IPS-18a (cell line): Measurements from ENCODE around the gene RNF212.
"Not testable (repeated sequence)": the region's sequence is repeated elsewhere in the genome, so short reads cannot be mapped to it uniquely, and the experiment has no call there.

ENCODE experiments used
- H3K27ac ChIP-seq: one replicate; pipeline ENCODE4 v1.5.1; 2013; ENCODE audit warnings: low read length
- H3K27me3 ChIP-seq: one replicate; pipeline ENCODE4 v1.6.1; 2013; ENCODE audit warnings: mild to moderate bottlenecking, low read length; ENCODE audit not compliant: control insufficient read depth, insufficient read depth
- H3K36me3 ChIP-seq: one replicate; pipeline ENCODE4 v1.6.1; 2013; ENCODE audit warnings: low read depth, low read length; ENCODE audit not compliant: control insufficient read depth
- H3K4me1 ChIP-seq: one replicate; pipeline ENCODE4 v1.6.1; 2013; ENCODE audit warnings: low read depth, low read length; ENCODE audit not compliant: control insufficient read depth
- H3K4me3 ChIP-seq: one replicate; pipeline ENCODE4 v1.5.1; 2013; ENCODE audit warnings: low read length
- H3K9ac ChIP-seq: one replicate; pipeline ENCODE4 v1.6.1; 2013; ENCODE audit warnings: mild to moderate bottlenecking, low read length, moderate library complexity
- H3K9me3 ChIP-seq: one replicate; pipeline ENCODE4 v1.6.1; 2013; ENCODE audit warnings: low read depth, low read length; ENCODE audit not compliant: control insufficient read depth

Gene RNF212

DNA sequence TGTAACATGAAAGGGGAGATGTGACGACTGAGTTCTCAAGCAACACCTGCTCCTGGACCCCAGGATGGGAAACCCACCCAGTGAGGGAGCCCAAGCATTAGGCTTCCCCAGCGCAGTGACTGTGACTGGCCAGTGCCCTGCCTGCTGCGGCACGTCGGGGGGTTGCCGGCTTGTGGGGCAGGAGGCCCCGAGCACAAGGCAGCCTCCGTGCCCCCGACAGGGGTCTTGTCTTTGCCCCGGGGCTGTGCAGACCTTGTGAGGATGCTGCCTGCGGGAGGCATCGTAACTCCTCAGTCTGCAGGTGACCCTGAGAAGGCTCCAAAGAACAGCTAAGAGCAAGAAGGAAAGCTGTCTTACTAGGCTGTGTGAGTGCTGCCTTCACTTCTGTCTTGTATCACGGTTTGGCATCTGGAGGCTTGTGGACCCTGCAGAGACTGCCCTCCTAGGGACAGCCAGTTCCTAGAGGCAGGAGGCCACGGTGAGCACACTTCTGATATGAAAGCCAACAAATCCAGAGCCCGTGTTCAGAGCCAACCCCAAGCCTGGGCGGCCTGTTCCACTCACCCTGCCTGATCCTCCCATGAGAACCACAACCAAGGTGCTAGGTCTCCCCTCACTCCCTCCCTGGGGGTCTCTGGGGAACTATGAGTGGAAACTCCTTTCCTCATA is 54.2 kb downstream of the RNF212 start:
- H3K27me3 ChIP-seq = peaks cover 19% of the 10 kb centered on the region
- H3K27ac ChIP-seq = no peak overlapping the region
- H3K4me1 ChIP-seq = peaks cover 3% of the 10 kb centered on the region
- H3K36me3 ChIP-seq = no peaks in the 10 kb centered on the region
- H3K9me3 ChIP-seq = no peaks in the 10 kb centered on the region
- H3K9ac ChIP-seq = no peak overlapping the region
- no peak overlapping the region for H3K4me3 ChIP-seq

DNA sequence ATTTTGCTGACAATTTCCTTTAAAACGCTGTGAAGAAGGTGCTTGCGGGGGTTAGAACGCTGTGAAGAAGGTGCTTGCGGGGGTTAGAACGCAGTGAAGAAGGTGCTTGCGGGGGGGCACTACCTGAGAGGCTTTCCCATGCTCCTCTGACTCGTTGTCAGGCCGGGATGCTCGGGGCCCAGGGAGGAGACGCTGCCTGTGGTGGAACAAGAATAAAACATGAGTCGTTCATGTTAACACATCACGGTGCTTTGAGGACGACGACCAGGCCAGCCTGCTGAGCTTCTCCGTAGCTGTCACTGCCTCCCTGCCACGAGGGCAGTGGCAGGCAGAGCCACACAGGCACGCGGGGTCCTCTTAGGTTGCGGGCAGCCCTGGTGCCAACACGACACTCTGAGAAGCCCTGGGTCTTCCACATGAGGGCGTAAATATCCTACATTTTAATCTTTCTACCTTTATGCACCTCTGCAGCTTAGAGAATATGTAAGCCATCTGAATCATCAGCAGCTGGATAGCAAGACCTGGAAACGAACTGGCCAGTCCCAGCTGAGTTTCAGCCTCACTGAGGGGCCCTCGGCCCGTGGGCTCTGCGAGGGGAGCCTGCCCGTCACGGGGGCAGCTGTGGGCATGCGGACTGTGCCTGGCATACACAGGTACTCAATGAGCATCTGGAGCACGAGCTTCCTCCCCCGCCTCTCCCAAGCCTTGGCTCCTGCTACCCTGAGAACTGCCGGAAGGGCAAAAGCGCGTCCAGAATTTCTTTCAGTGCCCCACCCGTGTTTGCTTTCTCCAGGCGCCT is 55.0 kb downstream of the RNF212 start:
- H3K27me3 ChIP-seq = peaks cover 27% of the 10 kb centered on the region
- no peak overlapping the region for H3K27ac ChIP-seq
- H3K9me3 ChIP-seq = no peaks in the 10 kb centered on the region
- H3K9ac ChIP-seq = no peak overlapping the region
- no peak overlapping the region for H3K4me3 ChIP-seq
- H3K36me3 ChIP-seq = no peaks in the 10 kb centered on the region
- H3K4me1 ChIP-seq = peaks cover 3% of the 10 kb centered on the region

DNA sequence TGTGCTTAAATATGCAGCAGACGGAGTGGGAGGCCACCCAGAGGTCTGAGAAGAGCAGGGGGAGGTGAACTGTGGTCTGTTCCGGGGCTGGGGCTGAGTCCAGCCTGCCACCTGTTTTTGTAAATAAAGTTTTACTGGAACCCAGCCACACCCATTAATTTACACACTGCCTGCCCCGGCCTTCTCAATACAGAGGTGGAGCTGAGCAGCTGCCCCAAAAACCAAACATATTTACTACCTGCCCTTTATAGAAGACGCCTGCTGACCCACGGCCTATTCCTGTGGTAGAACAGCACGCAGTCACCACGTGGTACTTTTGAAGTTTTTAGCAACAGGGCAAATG is 56.0 kb downstream of the RNF212 start:
- no peak overlapping the region for H3K27ac ChIP-seq
- H3K36me3 ChIP-seq = no peaks in the 10 kb centered on the region
- peaks cover 3% of the 10 kb centered on the region for H3K4me1 ChIP-seq
- no peak overlapping the region for H3K4me3 ChIP-seq
- no peaks in the 10 kb centered on the region for H3K9me3 ChIP-seq
- H3K9ac ChIP-seq = no peak overlapping the region
- H3K27me3 ChIP-seq = peaks cover 37% of the 10 kb centered on the region

DNA sequence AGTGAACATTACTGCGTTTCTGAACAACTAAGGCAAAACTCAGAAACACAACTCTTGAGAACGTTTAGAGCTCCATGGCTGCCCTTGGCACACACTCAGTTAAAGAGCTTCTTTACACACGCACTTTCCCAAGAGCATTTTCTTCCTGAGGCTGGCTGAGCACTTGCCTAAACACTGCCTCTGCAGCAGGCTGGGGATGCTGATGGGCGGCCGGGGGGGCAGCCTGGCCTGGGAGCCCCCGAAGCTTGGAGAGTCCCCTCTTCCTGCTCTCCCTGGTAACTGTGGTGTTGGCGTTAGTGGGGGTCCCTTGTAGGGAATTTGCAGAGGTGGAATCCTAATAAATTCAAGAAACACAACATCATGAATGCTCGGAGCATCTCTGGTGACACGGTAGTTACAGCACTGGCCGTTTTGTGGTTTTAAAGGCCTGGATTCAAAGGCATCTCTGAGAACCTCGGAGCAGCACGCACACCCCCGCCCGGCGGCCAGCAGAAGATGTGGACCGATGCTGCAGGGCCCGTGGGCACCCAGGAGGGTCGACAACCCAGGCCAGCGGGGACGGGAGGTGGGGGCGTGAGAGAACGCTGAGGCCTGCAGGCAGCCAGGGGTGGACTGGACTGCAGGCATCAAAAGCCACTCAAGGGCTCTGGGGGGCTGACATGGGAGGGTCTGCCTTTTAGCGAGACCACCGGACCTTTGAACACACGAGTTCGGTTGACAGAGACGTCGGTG is 56.5 kb downstream of the RNF212 start:
- Histone ChIP-seq H3K27me3 (peaks cover 39% of the 10 kb centered on the region), H3K9ac (no peak overlapping the region), H3K4me1 (peaks cover 3% of the 10 kb centered on the region)

DNA sequence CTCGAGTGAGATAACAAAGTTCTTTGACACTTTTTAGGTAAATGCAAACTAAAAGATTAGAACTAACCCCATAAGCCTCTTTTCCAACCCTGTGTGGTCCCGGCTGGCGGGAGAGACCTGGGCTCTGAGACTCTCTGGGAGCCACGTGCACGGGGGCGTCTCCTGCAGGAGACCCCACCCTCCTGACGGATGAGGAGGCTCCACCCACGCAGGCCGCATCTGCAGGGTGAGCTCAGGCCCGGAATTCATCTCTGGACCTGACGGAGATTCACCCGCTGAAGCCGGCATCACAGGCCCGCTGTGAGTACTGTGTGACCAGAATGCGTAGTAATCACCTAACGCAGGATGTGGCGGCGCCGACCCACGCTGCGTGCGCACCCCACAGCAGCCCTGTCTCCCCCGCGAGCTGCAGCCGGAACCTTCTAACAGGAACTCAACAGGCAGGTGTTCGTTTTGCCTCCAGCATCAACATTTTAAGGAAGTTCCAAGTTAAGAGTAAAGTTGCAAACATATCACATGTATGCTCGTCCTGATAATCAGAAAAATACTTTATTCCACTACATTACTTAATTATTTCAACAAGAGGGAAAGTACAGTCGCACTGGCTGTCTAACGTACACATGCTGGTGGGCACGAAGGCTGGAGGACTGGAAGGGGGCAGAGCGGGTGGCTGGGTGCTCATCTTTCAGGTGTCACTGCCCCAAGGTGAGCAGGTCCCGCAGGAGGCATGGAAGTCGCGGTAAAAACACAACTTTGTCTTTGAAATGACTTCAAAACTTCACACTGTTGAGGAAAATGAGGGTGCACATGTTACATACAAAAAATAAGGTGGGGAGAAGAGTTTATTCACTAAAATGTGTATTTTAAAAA is 57.4 kb downstream of the RNF212 start:
- Histone ChIP-seq H3K9me3 (no peaks in the 10 kb centered on the region), H3K4me3 (no peak overlapping the region), H3K27ac (no peak overlapping the region), H3K9ac (peak overlapping the region; percentile 10), H3K36me3 (no peaks in the 10 kb centered on the region), H3K27me3 (peaks cover 44% of the 10 kb centered on the region), H3K4me1 (peaks cover 3% of the 10 kb centered on the region)

More for the DNA sequence above, 56.5 kb downstream of the RNF212 start:
- H3K9me3 ChIP-seq = no peaks in the 10 kb centered on the region
- no peak overlapping the region for H3K27ac ChIP-seq
- H3K36me3 ChIP-seq = no peaks in the 10 kb centered on the region
- H3K4me3 ChIP-seq = no peak overlapping the region

DNA sequence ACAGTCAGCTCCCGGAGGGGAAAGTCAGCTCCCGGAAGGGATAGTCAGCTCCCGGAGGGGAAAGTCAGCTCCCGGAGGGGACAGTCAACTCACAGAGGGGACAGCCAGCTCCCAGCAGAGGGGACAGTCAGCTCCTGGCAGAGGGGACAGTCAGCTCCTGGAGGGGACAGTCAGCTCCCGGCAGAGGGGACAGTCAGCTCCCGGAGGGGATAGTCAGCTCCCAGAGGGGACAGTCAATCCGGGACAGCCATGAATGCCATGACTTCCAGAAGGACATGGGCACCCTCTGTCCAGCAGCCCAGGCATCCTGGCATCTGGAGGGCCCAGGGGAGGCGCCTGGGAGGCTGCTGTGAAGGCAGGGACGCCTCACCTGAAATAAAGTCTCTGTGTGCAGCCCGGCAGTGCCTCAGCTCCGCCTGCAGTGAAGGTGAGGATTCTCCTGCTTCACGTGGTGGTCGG is 58.1 kb downstream of the RNF212 start:
- not testable (repeated sequence) for H3K9me3 ChIP-seq, H3K27ac ChIP-seq, H3K4me3 ChIP-seq, H3K4me1 ChIP-seq, H3K36me3 ChIP-seq
- H3K9ac ChIP-seq = peak overlapping the region; percentile 10
- H3K27me3 ChIP-seq = peaks cover 49% of the 10 kb centered on the region

DNA sequence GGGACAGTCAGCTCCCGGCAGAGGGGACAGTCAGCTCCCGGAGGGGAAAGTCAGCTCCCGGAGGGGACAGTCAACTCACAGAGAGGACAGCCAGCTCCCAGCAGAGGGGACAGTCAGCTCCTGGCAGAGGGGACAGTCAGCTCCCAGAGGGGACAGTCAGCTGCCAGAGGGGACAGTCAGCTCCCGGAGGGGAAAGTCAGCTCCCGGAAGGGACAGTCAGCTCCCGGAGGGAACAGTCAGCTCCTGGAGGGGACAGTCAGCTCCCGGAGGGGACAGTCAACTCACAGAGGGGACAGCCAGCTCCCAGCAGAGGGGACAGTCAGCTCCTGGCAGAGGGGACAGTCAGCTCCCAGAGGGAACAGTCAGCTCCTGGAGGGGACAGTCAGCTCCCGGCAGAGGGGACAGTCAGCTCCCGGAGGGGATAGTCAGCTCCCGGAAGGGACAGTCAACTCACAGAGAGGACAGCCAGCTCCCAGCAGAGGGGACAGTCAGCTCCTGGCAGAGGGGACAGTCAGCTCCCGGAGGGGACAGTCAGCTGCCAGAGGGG is 58.6 kb downstream of the RNF212 start:
- H3K9me3 ChIP-seq, H3K9ac ChIP-seq, H3K36me3 ChIP-seq, H3K27ac ChIP-seq, H3K4me1 ChIP-seq, H3K4me3 ChIP-seq: not testable (repeated sequence)
- H3K27me3 ChIP-seq = peaks cover 54% of the 10 kb centered on the region

DNA sequence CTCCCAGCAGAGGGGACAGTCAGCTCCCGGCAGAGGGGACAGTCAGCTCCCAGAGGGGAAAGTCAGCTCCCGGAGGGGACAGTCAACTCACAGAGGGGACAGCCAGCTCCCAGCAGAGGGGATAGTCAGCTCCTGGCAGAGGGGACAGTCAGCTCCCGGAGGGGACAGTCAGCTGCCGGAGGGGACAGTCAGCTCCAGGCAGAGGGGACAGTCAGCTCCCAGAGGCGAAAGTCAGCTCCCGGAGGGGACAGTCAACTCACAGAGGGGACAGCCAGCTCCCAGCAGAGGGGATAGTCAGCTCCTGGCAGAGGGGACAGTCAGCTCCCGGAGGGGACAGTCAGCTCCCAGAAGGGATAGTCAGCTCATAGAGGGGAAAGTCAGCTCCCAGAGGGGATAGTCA is 59.5 kb downstream of the RNF212 start:
- H3K9me3 ChIP-seq, H3K4me1 ChIP-seq, H3K9ac ChIP-seq, H3K27ac ChIP-seq, H3K4me3 ChIP-seq, H3K36me3 ChIP-seq: not testable (repeated sequence)
- peaks cover 63% of the 10 kb centered on the region for H3K27me3 ChIP-seq

DNA sequence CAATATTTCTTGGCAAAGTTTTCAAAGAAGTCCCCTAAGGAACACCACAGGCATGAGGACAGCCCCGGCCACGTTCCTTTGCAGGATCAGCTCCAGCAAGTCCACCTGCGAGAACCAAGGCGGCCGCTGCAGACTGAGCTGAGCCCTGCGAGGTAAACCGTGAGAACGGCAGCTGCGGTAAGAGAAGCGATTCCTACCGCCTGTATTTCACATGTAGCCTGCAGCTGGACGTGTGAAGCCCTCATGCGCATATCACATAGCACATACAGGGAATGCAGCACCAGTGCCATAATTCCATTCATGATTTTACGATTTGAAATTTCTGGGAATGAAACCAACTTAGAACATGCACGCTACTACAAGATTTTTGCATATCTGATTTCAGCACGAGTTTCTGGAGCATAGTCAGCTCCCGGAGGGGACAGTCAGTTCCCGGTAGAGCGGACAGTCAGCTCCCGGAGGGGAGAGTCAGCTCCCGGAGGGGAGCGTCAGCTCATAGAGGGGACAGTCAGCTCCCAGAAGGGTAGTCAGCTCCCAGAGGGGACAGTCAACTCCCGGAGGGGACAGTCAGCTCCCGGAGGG is 60.2 kb downstream of the RNF212 start:
- H3K9ac ChIP-seq = no peak overlapping the region
- no peaks in the 10 kb centered on the region for H3K9me3 ChIP-seq
- no peak overlapping the region for H3K27ac ChIP-seq
- peaks cover 3% of the 10 kb centered on the region for H3K4me1 ChIP-seq
- H3K27me3 ChIP-seq = peaks cover 70% of the 10 kb centered on the region
- H3K4me3 ChIP-seq = no peak overlapping the region
- no peaks in the 10 kb centered on the region for H3K36me3 ChIP-seq

DNA sequence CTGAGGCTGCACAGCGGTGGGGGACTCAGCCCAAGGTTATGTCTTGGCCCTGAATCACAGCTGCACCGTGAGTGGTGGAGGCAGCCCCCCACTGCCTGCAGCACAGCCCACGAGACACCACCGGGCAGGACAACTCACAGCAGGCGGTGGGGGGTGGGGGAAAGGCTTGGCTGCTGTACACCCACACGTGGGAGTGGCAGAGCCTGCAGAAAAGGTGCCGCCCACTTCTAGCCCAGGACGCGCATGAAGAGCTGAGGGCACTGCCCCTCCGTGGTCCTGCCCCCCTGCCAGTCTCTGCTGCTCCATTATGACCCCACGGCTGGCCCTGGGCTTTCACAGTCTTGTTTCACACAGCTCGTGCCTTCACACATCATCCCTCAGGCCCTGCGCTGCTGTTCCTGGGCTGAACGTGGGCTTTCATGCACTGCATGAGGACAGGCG is 61.1 kb downstream of the RNF212 start:
- no peaks in the 10 kb centered on the region for H3K36me3 ChIP-seq
- no peak overlapping the region for H3K27ac ChIP-seq
- peaks cover 79% of the 10 kb centered on the region for H3K27me3 ChIP-seq
- H3K4me1 ChIP-seq = peaks cover 3% of the 10 kb centered on the region
- no peak overlapping the region for H3K4me3 ChIP-seq
- no peak overlapping the region for H3K9ac ChIP-seq
- no peaks in the 10 kb centered on the region for H3K9me3 ChIP-seq
